Epithelial cell of proximal tubule (primary cell): ENCODE measurements around the gene PAX7. TPM values are rescaled to one million over a fixed set of nuclear protein-coding genes. Genes with fewer than 3 reads are reported as not detected.

Experiments used
- DNase-seq: peaks from one replicate; pipeline ENCODE4 v3.0.0-alpha.2; 2011; ENCODE audit warnings: low read depth
- H3K4me3 ChIP-seq: 2 replicates; pipeline ENCODE4 v1.5.1; 2011; ENCODE audit warnings: low read depth, mild to moderate bottlenecking, low read length
- total RNA-seq: library from RNA; depleted of rRNA; stranded (reverse); fragments of >200 nt; gene quantifications from 2 replicates; pipeline ENCODE4 v1.2.3, GENCODE V29; 2015
- TF ChIP-seq, protein P1 (sequence below): conservative IDR thresholded peaks from 2 replicates; pipeline ENCODE4 v1.5.1; 2012; ENCODE audit warnings: low read depth, mild to moderate bottlenecking, low read length

PAX7 gene
- total RNA-seq, 1 donor from 2014 or later = not detected

DNA sequence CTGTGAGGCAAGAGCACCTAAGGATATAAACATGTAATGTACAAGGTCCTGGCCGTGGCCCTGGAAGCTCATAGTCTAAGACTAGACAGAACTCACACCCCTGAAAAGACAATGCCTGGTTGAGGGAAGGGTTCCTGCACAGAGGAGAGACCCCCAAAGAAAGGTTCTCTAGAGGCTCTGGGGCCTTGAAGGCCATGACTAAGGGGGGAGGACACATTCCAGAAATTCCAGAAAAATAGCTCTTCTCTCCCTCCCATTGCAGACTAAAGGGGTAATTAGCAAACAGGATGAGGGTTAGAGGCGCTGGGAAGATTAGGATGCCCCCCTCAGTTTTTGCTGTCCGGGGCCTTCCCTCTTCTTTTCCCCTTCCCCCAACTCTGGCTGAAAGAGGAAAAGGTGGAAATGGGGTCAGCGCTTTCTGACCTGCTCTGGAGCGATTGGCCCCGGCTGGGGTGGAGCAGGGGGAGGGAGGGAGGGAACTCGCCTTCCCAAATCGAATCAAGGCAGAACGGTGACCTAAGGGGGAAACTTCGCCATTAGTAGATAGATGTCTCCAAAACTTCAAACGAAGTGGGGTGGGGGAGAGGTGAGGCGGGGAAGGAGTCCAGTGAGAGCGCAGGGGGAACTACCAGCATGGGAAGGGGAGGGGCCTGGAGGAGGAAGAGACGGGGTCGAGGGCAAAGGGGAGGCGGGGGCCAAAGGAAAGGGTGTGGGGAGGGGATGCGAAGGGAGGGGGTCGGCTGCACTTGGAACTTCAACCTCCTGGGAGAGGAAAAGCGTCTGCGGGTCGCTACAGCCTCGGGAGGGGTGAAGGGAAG, 11.8 kb downstream of the PAX7 start:
- TF ChIP-seq, protein P1, sequence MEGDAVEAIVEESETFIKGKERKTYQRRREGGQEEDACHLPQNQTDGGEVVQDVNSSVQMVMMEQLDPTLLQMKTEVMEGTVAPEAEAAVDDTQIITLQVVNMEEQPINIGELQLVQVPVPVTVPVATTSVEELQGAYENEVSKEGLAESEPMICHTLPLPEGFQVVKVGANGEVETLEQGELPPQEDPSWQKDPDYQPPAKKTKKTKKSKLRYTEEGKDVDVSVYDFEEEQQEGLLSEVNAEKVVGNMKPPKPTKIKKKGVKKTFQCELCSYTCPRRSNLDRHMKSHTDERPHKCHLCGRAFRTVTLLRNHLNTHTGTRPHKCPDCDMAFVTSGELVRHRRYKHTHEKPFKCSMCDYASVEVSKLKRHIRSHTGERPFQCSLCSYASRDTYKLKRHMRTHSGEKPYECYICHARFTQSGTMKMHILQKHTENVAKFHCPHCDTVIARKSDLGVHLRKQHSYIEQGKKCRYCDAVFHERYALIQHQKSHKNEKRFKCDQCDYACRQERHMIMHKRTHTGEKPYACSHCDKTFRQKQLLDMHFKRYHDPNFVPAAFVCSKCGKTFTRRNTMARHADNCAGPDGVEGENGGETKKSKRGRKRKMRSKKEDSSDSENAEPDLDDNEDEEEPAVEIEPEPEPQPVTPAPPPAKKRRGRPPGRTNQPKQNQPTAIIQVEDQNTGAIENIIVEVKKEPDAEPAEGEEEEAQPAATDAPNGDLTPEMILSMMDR = no peak
- H3K4me3 ChIP-seq = no peak overlapping the region
- no peak for DNase-seq

DNA sequence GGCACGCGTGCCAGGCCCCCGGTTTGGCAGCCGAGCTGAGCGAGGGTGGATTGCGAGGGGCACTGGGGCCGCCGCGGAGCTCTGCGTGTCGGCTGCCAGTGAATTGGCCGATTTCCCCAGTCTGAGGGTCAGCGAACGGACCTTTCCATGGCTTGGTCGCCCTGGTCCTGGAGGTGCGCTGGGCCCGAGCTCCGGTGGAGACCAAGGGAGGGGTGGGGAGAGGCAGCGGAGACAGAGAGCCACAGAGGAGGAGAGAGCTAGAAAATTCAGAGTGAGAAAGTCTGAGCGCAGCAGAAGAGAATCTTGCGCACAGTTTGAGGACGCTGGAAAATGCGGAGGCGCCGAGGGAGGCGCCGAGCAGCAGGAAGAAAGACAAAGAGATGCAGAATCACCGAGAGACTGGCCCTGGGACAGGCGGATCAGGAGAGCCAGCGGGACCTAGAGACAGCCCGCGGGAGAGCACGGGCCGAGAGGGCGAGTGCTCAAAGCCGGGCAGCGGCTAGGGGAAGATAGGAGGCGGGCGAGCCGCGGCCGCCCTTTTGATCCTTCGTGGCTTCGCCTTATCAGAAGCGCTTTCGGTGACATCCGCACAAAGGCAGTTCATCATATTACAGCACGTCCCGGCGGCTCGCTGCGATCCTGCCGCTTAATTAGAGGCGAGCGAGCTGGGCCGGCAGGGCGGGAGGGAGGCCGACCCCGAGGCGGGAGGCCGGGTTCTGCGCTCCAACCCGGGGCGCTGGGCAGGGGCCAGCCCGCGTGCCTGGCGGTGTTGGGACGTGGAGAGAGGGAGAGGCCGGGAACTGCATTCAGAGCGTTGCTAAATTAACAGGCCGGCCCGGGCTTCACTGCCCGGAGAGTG, 12.7 kb downstream of the PAX7 start:
- no peak overlapping the region for H3K4me3 ChIP-seq
- DNase-seq = no peak
- TF ChIP-seq, protein P1 = no peak

DNA sequence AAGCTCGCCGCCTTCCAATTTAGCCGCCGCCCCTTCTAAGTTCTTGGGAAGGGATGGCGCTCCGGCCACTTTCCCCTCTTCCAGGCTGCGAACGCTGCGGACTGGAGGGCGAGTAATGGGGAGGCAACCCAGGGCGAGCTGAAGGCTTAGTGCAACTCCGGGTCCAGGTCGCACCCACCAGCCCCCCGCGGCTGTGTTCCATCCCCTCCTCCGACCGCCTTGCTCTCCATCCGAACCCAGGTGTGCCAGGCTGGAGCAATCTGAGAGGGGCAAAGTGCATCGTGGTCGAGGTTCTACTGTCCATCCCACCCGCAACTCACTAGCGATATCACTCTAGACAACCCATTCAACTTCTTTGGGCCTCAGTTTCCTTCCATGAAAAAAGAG, 13.4 kb downstream of the PAX7 start:
- no peak for DNase-seq
- no peak overlapping the region for H3K4me3 ChIP-seq
- TF ChIP-seq, protein P1 = no peak

DNA sequence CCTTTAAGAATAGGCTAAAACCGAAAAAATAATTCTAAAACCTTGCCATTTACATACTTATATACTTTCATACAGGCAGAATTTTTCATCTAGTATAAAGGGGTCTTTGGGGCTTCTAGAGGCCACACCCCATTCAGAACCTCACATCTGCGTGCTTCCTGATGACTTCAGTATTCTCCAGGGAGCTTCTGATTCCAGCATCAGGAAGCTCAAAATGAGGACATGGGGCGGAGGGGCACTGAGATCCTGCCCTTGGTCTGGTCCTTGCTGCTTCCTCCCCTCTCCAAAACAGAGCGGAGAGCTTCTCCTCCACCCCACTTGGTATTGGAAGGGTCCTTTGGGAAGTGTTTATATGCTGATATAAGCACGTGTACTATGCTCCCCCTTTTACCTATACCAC, 13.8 kb downstream of the PAX7 start:
- H3K4me3 ChIP-seq = no peak overlapping the region
- DNase-seq = no peak
- TF ChIP-seq, protein P1 = no peak

DNA sequence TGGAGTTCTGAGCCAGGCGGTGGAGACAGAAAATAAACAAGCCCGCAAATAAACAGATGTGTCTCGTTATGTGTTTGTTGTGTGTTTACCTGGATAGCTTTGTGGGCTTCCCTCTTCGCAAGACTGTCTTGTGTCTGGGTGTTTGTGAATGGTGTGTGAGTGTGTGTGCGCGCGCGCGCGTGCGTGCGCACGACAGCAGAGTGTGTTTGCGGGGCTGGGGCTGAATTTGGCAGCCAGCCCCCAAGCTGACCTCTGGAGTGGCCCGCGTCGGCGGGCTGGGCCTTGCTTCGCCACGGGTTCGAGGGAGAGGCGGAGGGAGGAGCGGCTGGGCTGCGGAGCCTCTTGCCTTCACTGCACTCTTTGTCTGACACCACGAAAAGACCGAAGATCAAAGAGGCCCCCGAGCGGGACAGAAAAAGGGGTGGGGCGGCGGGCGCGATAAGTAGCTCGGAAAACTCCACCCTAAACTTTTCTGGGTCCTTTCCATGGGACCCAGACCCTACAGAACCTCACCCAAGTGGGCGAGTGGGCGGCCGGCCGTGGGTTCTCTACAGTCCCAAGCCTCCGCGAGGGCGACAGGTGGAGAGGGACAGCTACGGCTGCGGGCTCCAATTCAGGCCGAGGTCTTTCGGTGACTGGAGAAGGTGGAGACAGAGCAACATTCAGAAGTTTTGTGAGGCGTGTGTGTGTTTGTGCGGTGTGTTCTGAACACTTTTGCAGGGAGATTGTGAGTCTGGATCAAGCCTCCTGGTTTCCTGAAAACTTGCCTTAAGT, 14.5 kb downstream of the PAX7 start:
- no peak overlapping the region for H3K4me3 ChIP-seq
- TF ChIP-seq, protein P1 = no peak
- no peak for DNase-seq

DNA sequence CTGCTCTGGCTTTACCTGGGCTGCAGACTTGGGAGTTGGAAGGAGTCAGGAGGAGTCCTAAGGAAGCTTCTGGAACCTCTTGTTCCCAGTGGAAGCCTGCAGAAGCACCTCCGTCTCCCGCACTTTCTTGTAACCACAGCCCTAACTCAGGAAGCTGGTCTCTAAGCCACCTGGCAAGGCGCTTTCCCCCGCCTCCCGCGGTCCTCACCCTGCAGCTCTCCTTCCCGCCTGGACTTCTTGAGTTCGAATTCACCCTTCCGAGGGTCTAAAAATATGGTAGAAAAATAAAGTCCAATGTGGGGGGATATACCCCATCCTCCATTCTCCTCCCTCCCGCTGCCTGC, 15.1 kb downstream of the PAX7 start:
- no peak for DNase-seq
- TF ChIP-seq, protein P1 = no peak
- no peak overlapping the region for H3K4me3 ChIP-seq
